HEK293T (cell line): ENCODE results near the gene SSTR1.
"Not testable (repeated sequence)": the region's sequence is repeated elsewhere in the genome, so short reads cannot be mapped to it uniquely, and the experiment has no call there.

ENCODE experiments used
- CTCF ChIA-PET: fragments of 350-600 bp; formaldehyde crosslinking; extraction: SDS; loops from one replicate; lab custom pipeline; 2021; ENCODE audit warnings: antibody characterized with exemption, inconsistent platforms; lab: Yijun Ruan, JAX
- POLR2A ChIA-PET: fragments of 350-600 bp; formaldehyde crosslinking; extraction: SDS; loops from one replicate; lab custom pipeline; 2020; ENCODE audit warnings: antibody characterized with exemption, inconsistent platforms; lab: Yijun Ruan, JAX
- DNase-seq: peaks from one replicate; pipeline ENCODE4 v3.0.0; 2012; ENCODE audit warnings: mixed read lengths; ENCODE audit errors: extremely low spot score
- ARNT ChIP-seq: fragments of 450-650 bp; IDR thresholded peaks from 2 replicates; pipeline ENCODE4 v1.6.1; 2017; ENCODE audit warnings: mild to moderate bottlenecking
- BHLHE40 ChIP-seq: fragments of 450-650 bp; IDR thresholded peaks from 2 replicates; pipeline ENCODE4 v1.6.1; 2016; ENCODE audit warnings: mild to moderate bottlenecking, moderate library complexity, borderline replicate concordance
- CTBP1 ChIP-seq: fragments of 450-650 bp; IDR thresholded peaks from 2 replicates; pipeline ENCODE4 v1.6.1; 2016; ENCODE audit warnings: borderline replicate concordance
- ELF4 ChIP-seq: fragments of 450-650 bp; IDR thresholded peaks from 2 replicates; pipeline ENCODE4 v1.6.1; 2017; ENCODE audit warnings: antibody characterized with exemption
- FOXA1 ChIP-seq: fragments of 450-650 bp; IDR thresholded peaks from 2 replicates; pipeline ENCODE4 v1.6.1; 2016; ENCODE audit warnings: mild to moderate bottlenecking
- FOXK2 ChIP-seq: fragments of 450-650 bp; IDR thresholded peaks from 2 replicates; pipeline ENCODE4 v1.6.1; 2016; ENCODE audit warnings: mild to moderate bottlenecking
- FOXM1 ChIP-seq: fragments of 450-650 bp; IDR thresholded peaks from 2 replicates; pipeline ENCODE4 v1.6.1; 2017; ENCODE audit warnings: mild to moderate bottlenecking, borderline replicate concordance
- HDGF ChIP-seq: fragments of 450-650 bp; IDR thresholded peaks from 2 replicates; pipeline ENCODE4 v1.6.1; 2017; ENCODE audit warnings: antibody characterized with exemption, borderline replicate concordance
- L3MBTL2 ChIP-seq: fragments of 450-650 bp; conservative IDR thresholded peaks from 2 replicates; pipeline ENCODE4 v1.6.1; 2016; ENCODE audit warnings: mild to moderate bottlenecking
- LEF1 ChIP-seq: fragments of 450-650 bp; IDR thresholded peaks from 2 replicates; pipeline ENCODE4 v1.6.1; 2017; ENCODE audit warnings: mild to moderate bottlenecking, borderline replicate concordance
- NFRKB ChIP-seq: fragments of 450-650 bp; IDR thresholded peaks from 2 replicates; pipeline ENCODE4 v1.6.1; 2016; ENCODE audit warnings: mild to moderate bottlenecking, moderate library complexity
- PKNOX1 ChIP-seq: fragments of 450-650 bp; IDR thresholded peaks from 2 replicates; pipeline ENCODE4 v1.6.1; 2016
- SP1 ChIP-seq: fragments of 450-650 bp; IDR thresholded peaks from 2 replicates; pipeline ENCODE4 v1.6.1; 2017
- SUZ12 ChIP-seq: fragments of 450-650 bp; IDR thresholded peaks from 2 replicates; pipeline ENCODE4 v1.6.1; 2016; ENCODE audit warnings: mild to moderate bottlenecking
- TARDBP ChIP-seq: fragments of 450-650 bp; IDR thresholded peaks from 2 replicates; pipeline ENCODE4 v1.6.1; 2016
- ZNF384 ChIP-seq: fragments of 450-650 bp; IDR thresholded peaks from 2 replicates; pipeline ENCODE4 v1.6.1; 2016

The SSTR1 gene

GRCh38 chr14:38189930-38190726 lies 17.6 kb upstream of the SSTR1 start:
- POLR2A ChIA-PET, result no interaction called here
- no peak for DNase-seq
- CTCF ChIA-PET, result no interaction called here
- no peak for TF ChIP-seq FOXK2
- no peak for TF ChIP-seq BHLHE40
- TF ChIP-seq ARNT, result no peak
- no peak for TF ChIP-seq SP1
- TF ChIP-seq TARDBP, result no peak
- TF ChIP-seq HDGF, result no peak
- TF ChIP-seq NFRKB, result no peak

- POLR2A ChIA-PET, DNase-seq, CTCF ChIA-PET: not testable (repeated sequence)
Observed at GRCh38 chr14:38190846-38191245, 16.9 kb upstream of the SSTR1 start.

- POLR2A ChIA-PET, CTCF ChIA-PET, DNase-seq: not testable (repeated sequence)
Observed at GRCh38 chr14:38191491-38191890, 16.2 kb upstream of the SSTR1 start.

- POLR2A ChIA-PET, result no interaction called here
- DNase-seq, result no peak
- peak; percentile 67 for TF ChIP-seq ZNF384
- no peak for TF ChIP-seq NFRKB
- CTCF ChIA-PET, result interaction anchor here (0.6 to 1.3 kb wide), 6 partner anchors 11 to 937 kb away, joined by 3 to 5 read pairs (median 3); partner anchors contain the start of gene SSTR1
Observed at GRCh38 chr14:38197001-38197783, 10.5 kb upstream of the SSTR1 start.

GRCh38 chr14:38197784-38198335 lies 9.8 kb upstream of the SSTR1 start:
- TF ChIP-seq FOXK2 (no peak), SUZ12 (no peak), CTBP1 (no peak), FOXA1 (no peak)
- CTCF ChIA-PET, result interaction anchor here (0.6 to 1.3 kb wide), 4 partner anchors 10 to 291 kb away, joined by 3 to 4 read pairs (median 3); partner anchors contain the start of gene SSTR1
- POLR2A ChIA-PET, result no interaction called here
- DNase-seq, result no peak

GRCh38 chr14:38198425-38198824 lies 9.3 kb upstream of the SSTR1 start:
- no peak for TF ChIP-seq CTBP1
- TF ChIP-seq ARNT, result no peak
- TF ChIP-seq SP1, result no peak
- TF ChIP-seq ELF4, result no peak
- TF ChIP-seq BHLHE40, result no peak
- no peak for TF ChIP-seq LEF1
- no peak for TF ChIP-seq FOXM1
- no peak for TF ChIP-seq L3MBTL2
- TF ChIP-seq FOXA1, result no peak
- no peak for TF ChIP-seq FOXK2
- TF ChIP-seq TARDBP, result no peak
- TF ChIP-seq PKNOX1, result no peak
- TF ChIP-seq SUZ12, result no peak
- TF ChIP-seq ZNF384, result no peak
- TF ChIP-seq NFRKB, result no peak
- no peak for TF ChIP-seq HDGF
- CTCF ChIA-PET, result interaction anchor here (1.3 kb wide), 1 partner anchor 9 kb away, joined by 4 read pairs; the partner anchor contains the start of gene SSTR1
- POLR2A ChIA-PET, result no interaction called here
- DNase-seq, result no peak

GRCh38 chr14:38199076-38199475 lies 8.6 kb upstream of the SSTR1 start:
- no peak for DNase-seq
- POLR2A ChIA-PET, result no interaction called here
- CTCF ChIA-PET, result no interaction called here
- no peak for TF ChIP-seq ARNT
- TF ChIP-seq SUZ12, result no peak
- TF ChIP-seq FOXM1, result no peak
- no peak for TF ChIP-seq ELF4
- no peak for TF ChIP-seq PKNOX1
- TF ChIP-seq CTBP1, result no peak
- no peak for TF ChIP-seq SP1
- TF ChIP-seq TARDBP, result no peak
- no peak for TF ChIP-seq FOXA1
- no peak for TF ChIP-seq NFRKB
- no peak for TF ChIP-seq ZNF384
- TF ChIP-seq LEF1, result no peak
- TF ChIP-seq HDGF, result no peak
- no peak for TF ChIP-seq FOXK2
- no peak for TF ChIP-seq BHLHE40
- no peak for TF ChIP-seq L3MBTL2
